GM23248 (cell line): ENCODE measurements around the gene CASK. TPM values are rescaled to one million over a fixed set of nuclear protein-coding genes. Genes with fewer than 3 reads are reported as not detected.
A peak's percentile ranks its signal among the peaks of the same experiment; 100 is the strongest.

ENCODE experiments used
- DNase-seq: peaks from one replicate; pipeline ENCODE4 v3.0.0-alpha.2; 2015
- H2AFZ ChIP-seq: fragments of 200-600 bp; sonication (generic); 2 replicates; pipeline ENCODE4 v1.6.1; 2016; ENCODE audit warnings: antibody characterized with exemption
- H3F3A ChIP-seq: fragments of 200-600 bp; sonication (generic); 2 replicates; pipeline ENCODE4 v1.6.1; 2016; ENCODE audit warnings: mild to moderate bottlenecking, antibody characterized with exemption, mixed run types; ENCODE audit not compliant: insufficient read depth
- H3K27ac ChIP-seq: fragments of 200-600 bp; sonication (generic); 2 replicates; pipeline ENCODE4 v1.5.1; 2016; ENCODE audit warnings: mild to moderate bottlenecking
- H3K27me3 ChIP-seq: fragments of 200-600 bp; sonication (generic); replicated peaks from 2 replicates; pipeline ENCODE4 v1.6.1; 2016; ENCODE audit warnings: mild to moderate bottlenecking; ENCODE audit not compliant: insufficient read depth
- H3K36me3 ChIP-seq: fragments of 200-600 bp; sonication (generic); 2 replicates; pipeline ENCODE4 v1.6.1; 2016; ENCODE audit warnings: low read depth, mild to moderate bottlenecking
- H3K4me1 ChIP-seq: fragments of 200-600 bp; sonication (generic); 2 replicates; pipeline ENCODE4 v1.6.1; 2016; ENCODE audit warnings: mild to moderate bottlenecking; ENCODE audit not compliant: insufficient read depth
- H3K4me2 ChIP-seq: fragments of 200-600 bp; sonication (generic); one replicate; pipeline ENCODE4 v1.6.1; 2016; ENCODE audit warnings: mild to moderate bottlenecking; ENCODE audit not compliant: unreplicated experiment
- H3K4me3 ChIP-seq: fragments of 200-600 bp; sonication (generic); 2 replicates; pipeline ENCODE4 v1.5.1; 2016; ENCODE audit warnings: mild to moderate bottlenecking
- H3K79me2 ChIP-seq: fragments of 200-600 bp; sonication (generic); 2 replicates; pipeline ENCODE4 v1.6.1; 2016; ENCODE audit warnings: mild to moderate bottlenecking; ENCODE audit not compliant: insufficient read depth
- H3K9ac ChIP-seq: fragments of 200-600 bp; sonication (generic); 2 replicates; pipeline ENCODE4 v1.6.1; 2016; ENCODE audit warnings: mild to moderate bottlenecking
- H3K9me2 ChIP-seq: fragments of 200-600 bp; sonication (generic); 2 replicates; pipeline ENCODE4 v1.6.1; 2016; ENCODE audit warnings: mixed run types, mild to moderate bottlenecking, moderate library complexity; ENCODE audit not compliant: insufficient read depth
- H3K9me3 ChIP-seq: fragments of 200-600 bp; sonication (generic); one replicate; pipeline ENCODE4 v1.6.1; 2017; ENCODE audit warnings: low read depth
- H4K20me1 ChIP-seq: fragments of 200-600 bp; sonication (generic); 2 replicates; pipeline ENCODE4 v1.6.0; 2016; ENCODE audit not compliant: insufficient read depth
- EZH2 ChIP-seq: fragments of 200-600 bp; sonication (generic); IDR thresholded peaks from 2 replicates; pipeline ENCODE4 v1.6.1; 2018; ENCODE audit warnings: antibody characterized with exemption, mild to moderate bottlenecking; ENCODE audit not compliant: insufficient read depth, poor library complexity, severe bottlenecking
- EZH2phosphoT487 ChIP-seq: fragments of 200-600 bp; sonication (generic); IDR thresholded peaks from 2 replicates; pipeline ENCODE4 v1.6.1; 2018; ENCODE audit warnings: antibody characterized with exemption, moderate library complexity, mild to moderate bottlenecking, low read depth; ENCODE audit not compliant: insufficient read depth
- WGBS, 2 experiments: methylation state at CpG; one replicate each; pipeline ENCODE4 v1.1.6; 2015 to 2017; ENCODE audit warnings: low lambda C conversion rate in 2 of 2, low coverage in 1 of 2; ENCODE audit errors: missing lambda C conversion rate in 2 of 2; 5-methylcytosine and 5-hydroxymethylcytosine counted together
- in situ Hi-C: fragments of 300-500 bp; cut with MboI; formaldehyde crosslinking; loops from 2 replicates; pipeline ENCODE4 v1.15.0; 2020
- polyA plus RNA-seq: library from polyadenylated mRNA; unstranded; fragments of >200 nt; fragmentation: Nextera tagmentation; extraction: Ambion mirVana; gene quantifications from 2 replicates; pipeline ENCODE4 v1.2.1, GENCODE V29; 2016
- total RNA-seq: library from RNA; depleted of rRNA; stranded (reverse); fragments of >200 nt; shearing (Covaris generic); gene quantifications from 2 replicates; pipeline ENCODE4 v1.2.3, GENCODE V29; 2014

The CASK gene
- total and polyA plus RNA-seq, 2 experiments from 2014 or later = 2.5 to 29.2 TPM

DNA sequence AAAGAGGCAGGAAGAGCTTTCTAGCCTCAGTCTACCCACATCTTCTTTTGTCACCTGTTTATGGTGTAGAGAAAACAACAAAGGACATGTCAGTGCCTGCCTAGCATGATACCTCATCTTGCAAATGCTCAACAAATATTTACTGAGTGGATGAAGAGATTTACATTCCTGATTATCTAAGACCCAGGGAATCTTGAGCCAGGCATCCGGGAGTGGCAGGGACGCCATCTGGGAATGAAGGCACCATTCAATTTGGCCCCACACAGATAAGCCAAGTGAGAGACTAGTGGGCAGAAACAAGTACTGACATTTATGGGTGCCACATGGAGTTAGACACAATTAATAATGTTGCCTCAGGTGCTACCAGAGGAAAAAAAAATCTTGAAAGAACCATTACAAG is 36.8 kb upstream of the CASK start:
- DNase-seq = no peak
- H3K36me3 ChIP-seq = no peaks in the 10 kb centered on the region
- H3K9ac ChIP-seq = no peak overlapping the region
- no peaks in the 10 kb centered on the region for H4K20me1 ChIP-seq
- no peaks in the 10 kb centered on the region for H3K79me2 ChIP-seq
- no peaks in the 10 kb centered on the region for H3K9me3 ChIP-seq
- 45 to 63% methylated on average over 2 of the region's 2 CpGs for WGBS, 2 experiments
- H3K4me2 ChIP-seq = no peak overlapping the region
- in situ Hi-C loops = no loop called here
- TF ChIP-seq EZH2 (no peak), EZH2phosphoT487 (no peak)
- H3K4me1 ChIP-seq = no peaks in the 10 kb centered on the region
- H3F3A ChIP-seq = no peaks in the 10 kb centered on the region
- H3K27me3 ChIP-seq = no peaks in the 10 kb centered on the region
- no peaks in the 10 kb centered on the region for H3K9me2 ChIP-seq
- no peak overlapping the region for H2AFZ ChIP-seq
- no peak overlapping the region for H3K27ac ChIP-seq
- H3K4me3 ChIP-seq = no peak overlapping the region

DNA sequence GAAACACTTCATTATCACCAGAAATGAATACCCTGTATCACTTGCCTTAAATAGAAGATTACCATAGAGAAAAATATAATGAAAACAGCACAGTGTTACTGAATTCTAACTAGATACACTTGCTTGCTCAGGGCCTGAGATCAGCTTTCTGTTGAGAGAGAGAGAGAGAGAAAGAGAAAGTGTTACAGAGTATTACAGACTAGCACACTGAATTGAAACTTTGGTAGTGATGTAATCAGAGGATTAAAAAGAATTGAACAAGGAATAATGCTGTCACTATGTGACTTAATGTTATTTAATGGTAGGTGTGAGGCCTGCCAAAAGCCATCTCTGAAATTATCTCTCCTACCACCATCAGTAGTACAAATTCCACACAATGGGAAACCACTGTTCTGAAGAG is 35.5 kb upstream of the CASK start:
- Histone ChIP-seq H3K9ac (no peak overlapping the region), H3K27ac (no peak overlapping the region), H3F3A (no peaks in the 10 kb centered on the region), H3K4me2 (no peak overlapping the region), H4K20me1 (no peaks in the 10 kb centered on the region), H3K4me3 (no peak overlapping the region), H3K27me3 (no peaks in the 10 kb centered on the region), H2AFZ (no peak overlapping the region), H3K79me2 (no peaks in the 10 kb centered on the region), H3K4me1 (no peaks in the 10 kb centered on the region), H3K36me3 (no peaks in the 10 kb centered on the region), H3K9me3 (no peaks in the 10 kb centered on the region), H3K9me2 (no peaks in the 10 kb centered on the region)
- TF ChIP-seq EZH2phosphoT487 (no peak), EZH2 (no peak)
- in situ Hi-C loops = no loop called here
- no peak for DNase-seq

DNA sequence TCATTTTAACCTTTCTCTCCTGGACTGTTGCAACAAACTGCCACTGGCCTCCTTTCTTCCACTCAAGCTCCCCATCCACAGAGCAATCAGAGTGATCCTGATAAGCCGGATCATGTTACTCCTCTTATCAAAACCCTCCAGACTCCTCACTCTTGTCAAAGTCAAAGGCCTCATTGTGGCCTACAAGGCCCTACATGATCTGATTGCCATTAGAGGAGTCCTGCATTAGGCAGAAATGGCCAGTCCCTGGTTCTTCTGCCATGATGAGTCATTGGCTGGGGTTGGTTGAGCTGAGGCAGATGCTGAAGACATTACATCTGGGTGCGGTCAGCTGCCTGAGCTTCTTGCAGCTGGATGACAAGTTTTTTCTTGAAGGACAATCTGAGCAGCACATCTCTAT is 32.7 kb upstream of the CASK start:
- H3K9me2 ChIP-seq = no peaks in the 10 kb centered on the region
- H3K4me1 ChIP-seq = no peaks in the 10 kb centered on the region
- H3F3A ChIP-seq = no peaks in the 10 kb centered on the region
- peak; percentile 16 for DNase-seq
- no peak overlapping the region for H3K9ac ChIP-seq
- no peak overlapping the region for H3K4me2 ChIP-seq
- in situ Hi-C loops = no loop called here
- H3K27ac ChIP-seq = no peak overlapping the region
- H3K79me2 ChIP-seq = no peaks in the 10 kb centered on the region
- no peak for TF ChIP-seq EZH2
- TF ChIP-seq EZH2phosphoT487 = no peak
- WGBS, 2 experiments = 20 to 21% methylated on average over 2 of the region's 2 CpGs
- no peak overlapping the region for H3K4me3 ChIP-seq
- no peaks in the 10 kb centered on the region for H3K27me3 ChIP-seq
- no peaks in the 10 kb centered on the region for H4K20me1 ChIP-seq
- no peaks in the 10 kb centered on the region for H3K9me3 ChIP-seq
- H3K36me3 ChIP-seq = no peaks in the 10 kb centered on the region
- H2AFZ ChIP-seq = no peak overlapping the region

DNA sequence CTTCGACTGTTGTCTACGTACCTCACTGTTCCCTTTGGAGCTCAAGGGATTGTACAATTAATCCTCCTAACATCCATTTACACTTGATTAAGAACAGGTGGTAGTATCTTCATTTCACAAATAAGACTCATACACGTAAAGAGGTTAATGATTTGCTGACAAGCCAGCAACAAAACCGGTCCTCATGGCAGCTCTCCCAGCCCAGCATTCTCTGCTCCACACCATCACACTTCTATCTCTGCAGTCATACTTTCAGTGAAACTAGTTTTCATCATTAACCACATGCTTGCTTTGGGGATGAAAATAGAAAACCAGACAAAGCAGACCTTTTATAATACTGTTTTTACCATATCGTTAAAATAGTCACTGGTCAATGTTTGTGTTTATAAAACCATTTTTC is 28.7 kb upstream of the CASK start:
- Histone ChIP-seq H3K9me3 (no peaks in the 10 kb centered on the region), H3K27me3 (no peaks in the 10 kb centered on the region), H3K9me2 (no peaks in the 10 kb centered on the region), H3K4me3 (no peak overlapping the region), H3K4me1 (no peaks in the 10 kb centered on the region), H3K9ac (no peak overlapping the region), H2AFZ (no peak overlapping the region), H3K4me2 (no peak overlapping the region), H4K20me1 (no peaks in the 10 kb centered on the region), H3K79me2 (no peaks in the 10 kb centered on the region), H3K27ac (no peak overlapping the region), H3F3A (no peaks in the 10 kb centered on the region), H3K36me3 (no peaks in the 10 kb centered on the region)
- DNase-seq = no peak
- in situ Hi-C loops = no loop called here
- TF ChIP-seq EZH2phosphoT487 (no peak), EZH2 (no peak)
- WGBS, 2 experiments = 47 to 58% methylated on average over 5 of the region's 5 CpGs

DNA sequence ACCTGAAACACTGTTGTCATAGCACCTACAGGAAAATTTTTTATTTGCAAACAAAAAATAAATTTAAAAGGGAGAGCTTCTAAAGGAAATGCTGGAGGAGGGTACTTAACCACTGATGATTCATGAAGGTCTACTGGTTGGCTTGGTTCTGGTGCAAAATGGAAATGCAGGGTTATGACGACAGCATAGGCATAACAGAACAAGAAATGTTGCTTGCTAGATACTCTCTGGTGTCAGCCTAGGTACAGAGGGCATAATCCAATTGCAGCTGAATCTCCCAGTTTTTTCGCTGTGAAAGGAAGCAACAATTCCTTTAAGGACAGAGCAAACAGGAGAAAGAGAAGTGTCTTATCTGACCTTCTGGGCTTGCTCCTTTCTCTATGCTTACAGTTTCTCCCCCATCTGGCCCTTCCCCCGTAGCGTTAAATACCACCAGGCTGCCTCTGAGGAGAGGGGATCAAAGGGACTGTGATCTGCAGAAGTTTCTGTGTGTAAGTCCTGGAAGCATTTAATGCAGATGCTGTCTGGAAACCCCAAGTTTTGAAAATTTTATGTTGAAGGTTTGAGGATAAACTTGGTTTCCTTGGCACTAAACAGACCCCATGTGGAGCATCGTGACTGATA is 23.7 kb upstream of the CASK start:
- no peaks in the 10 kb centered on the region for H3K9me2 ChIP-seq
- no peaks in the 10 kb centered on the region for H3F3A ChIP-seq
- no peaks in the 10 kb centered on the region for H3K9me3 ChIP-seq
- no peak overlapping the region for H3K4me3 ChIP-seq
- no peak overlapping the region for H3K27ac ChIP-seq
- H4K20me1 ChIP-seq = no peaks in the 10 kb centered on the region
- DNase-seq = no peak
- H3K79me2 ChIP-seq = no peaks in the 10 kb centered on the region
- H3K4me2 ChIP-seq = no peak overlapping the region
- H3K4me1 ChIP-seq = no peaks in the 10 kb centered on the region
- in situ Hi-C loops = no loop called here
- no peaks in the 10 kb centered on the region for H3K36me3 ChIP-seq
- 55 to 74% methylated on average over 4 to 5 of the region's 5 CpGs for WGBS, 2 experiments
- H3K9ac ChIP-seq = no peak overlapping the region
- TF ChIP-seq EZH2phosphoT487 (no peak), EZH2 (no peak)
- H3K27me3 ChIP-seq = no peaks in the 10 kb centered on the region
- no peak overlapping the region for H2AFZ ChIP-seq
